Raji (cell line): ENCODE measurements around the gene THOC5.

Source experiments
- POLR2A ChIP-seq: IDR thresholded peaks from 2 replicates; pipeline ENCODE4 v1.6.1; 2011; ENCODE audit warnings: low read depth, low read length, control low read depth; ENCODE audit not compliant: insufficient read depth

THOC5 gene

GRCh38 chr22:29553351-29554224 lies at the start of gene THOC5:
THOC5 (minus strand) TSS chr22:29553757; CDS start chr22:29549147, 4,610 bp downstream.
- TF ChIP-seq POLR2A = peak; percentile 85

DNA sequence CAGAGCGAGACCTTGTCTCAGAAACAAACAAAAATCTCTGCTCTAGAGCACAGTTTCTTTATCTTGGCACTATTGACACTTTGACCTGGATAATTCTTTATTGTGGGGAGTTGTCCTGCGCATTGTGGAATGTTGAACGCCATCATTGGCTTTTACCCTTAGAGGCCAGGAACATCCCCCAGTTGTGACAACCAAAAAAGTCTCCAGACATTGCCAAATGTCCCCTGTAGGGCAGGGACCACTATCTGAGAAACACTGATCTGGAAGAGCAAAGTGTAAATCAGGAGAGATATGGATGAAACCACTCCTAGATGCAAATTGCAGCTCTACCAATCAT lies 45.1 kb upstream of the THOC5 start:
- TF ChIP-seq POLR2A = no peak

DNA sequence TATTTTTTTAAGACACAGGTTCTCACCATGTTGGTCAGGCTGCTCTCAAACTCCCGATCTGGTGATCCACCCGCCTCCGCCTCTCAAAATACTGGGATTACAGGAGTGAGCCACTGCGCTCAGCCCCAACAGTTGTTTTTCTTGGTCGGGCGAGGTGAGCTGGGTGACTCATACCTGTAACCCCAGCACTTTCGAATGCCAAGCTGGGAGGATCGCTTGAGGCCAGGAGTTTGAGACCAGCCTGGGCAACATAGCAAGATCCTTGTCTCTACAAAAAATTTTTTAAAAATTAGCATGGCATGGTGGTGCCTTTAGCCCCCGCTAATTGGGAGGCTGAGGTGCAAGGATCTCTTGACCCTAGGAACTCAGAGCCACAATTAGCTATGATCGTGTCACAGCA lies 42.9 kb upstream of the THOC5 start:
- no peak for TF ChIP-seq POLR2A

- no peak for TF ChIP-seq POLR2A
Measured at GRCh38 chr22:29593923-29594322, 40.4 kb upstream of the THOC5 start.

DNA sequence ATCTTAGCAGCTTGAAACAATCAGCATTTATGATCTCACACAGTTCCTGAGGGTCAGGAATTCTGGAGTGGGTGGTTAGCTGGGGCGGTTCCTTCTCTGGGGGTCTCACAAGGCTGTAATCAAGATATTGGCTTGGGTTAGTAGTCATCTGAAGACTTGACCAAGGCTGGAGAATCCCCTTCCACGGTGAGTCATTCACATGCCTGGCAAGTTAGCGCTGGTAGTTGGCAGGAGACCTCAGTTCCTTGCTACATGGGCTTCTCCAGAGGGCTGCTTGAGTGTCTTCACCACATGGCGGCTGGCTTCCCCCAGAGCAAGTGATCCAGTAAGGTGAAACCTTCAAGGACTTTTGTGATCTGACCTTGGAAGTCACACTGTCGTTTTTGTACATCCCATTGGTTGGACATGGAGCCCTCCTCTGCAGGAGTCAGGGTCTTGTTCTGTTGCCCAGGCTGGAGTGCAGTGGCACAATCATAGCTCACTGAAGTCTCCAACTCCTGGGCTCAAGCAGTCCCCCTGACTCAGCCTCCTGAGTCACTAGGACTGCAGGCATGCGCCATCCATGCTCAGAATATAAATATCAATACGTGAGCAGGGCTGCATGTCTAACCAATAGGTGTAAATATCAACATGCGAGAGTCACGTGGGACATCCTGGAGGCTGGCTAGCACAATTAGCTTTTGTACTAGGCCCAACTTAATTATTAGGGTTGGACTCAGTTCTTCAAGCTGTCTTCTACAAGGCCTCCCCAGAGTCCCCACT lies 34.6 kb upstream of the THOC5 start:
- no peak for TF ChIP-seq POLR2A

DNA sequence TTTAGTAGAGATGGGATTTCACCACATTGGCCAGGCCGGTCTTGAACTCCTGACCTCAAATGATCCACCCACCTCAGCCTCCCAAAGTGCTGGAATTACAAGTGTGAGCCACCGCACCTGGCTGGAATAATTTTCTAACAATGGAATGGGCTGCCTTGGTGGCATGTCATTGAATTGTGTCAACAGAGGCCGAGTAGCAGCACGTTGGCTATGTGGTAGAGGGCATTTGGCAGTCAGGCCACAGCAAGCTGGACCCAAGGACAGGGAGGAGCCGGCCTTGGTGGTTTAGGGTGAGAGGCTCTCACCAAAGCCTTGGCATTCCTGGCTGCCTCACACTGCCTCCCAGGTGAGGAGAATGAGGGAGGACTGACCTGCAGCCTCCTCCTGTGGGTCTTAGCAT lies 31.4 kb upstream of the THOC5 start:
- TF ChIP-seq POLR2A = no peak

GRCh38 chr22:29581799-29582198 lies 28.2 kb upstream of the THOC5 start:
- TF ChIP-seq POLR2A = no peak

- TF ChIP-seq POLR2A = peak; percentile 29; the same call in 1 of the 2 replicates
Measured at GRCh38 chr22:29580200-29580810, 26.7 kb upstream of the THOC5 start.

- no peak for TF ChIP-seq POLR2A
Measured at GRCh38 chr22:29578462-29579200, 25.1 kb upstream of the THOC5 start.

DNA sequence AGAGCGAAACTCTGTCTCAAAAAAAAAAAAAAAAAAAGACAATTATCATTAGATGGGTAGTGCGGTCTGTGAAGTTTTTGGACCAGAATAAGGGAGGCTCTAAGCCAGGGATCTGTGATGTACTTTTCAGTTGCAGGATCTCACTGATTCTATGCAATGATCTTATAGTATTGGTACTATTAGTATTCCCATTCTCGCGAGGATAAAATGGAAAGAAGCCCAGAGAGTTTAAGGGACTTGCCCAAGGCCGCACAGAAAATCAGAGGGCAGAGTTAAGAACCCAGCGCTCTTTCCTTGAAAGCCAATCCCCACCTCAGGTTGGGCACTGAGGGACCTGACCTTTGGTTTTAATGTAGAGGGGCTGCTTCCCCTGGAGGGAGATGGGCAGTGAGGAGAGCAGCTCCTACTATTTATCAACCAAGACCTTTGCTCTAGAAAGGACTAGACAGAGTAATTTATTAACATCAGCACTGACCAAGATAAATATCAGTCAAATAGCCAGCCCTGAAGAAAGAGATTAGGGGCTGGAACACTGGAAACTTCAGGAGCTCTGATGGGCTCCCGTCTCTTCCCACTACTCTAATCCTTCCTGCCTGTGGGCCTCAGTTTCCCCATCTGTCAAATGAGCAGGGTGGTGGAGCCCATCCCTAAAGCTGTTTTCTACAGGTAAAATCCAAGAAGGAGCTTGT lies 21.3 kb upstream of the THOC5 start:
- TF ChIP-seq POLR2A = no peak

DNA sequence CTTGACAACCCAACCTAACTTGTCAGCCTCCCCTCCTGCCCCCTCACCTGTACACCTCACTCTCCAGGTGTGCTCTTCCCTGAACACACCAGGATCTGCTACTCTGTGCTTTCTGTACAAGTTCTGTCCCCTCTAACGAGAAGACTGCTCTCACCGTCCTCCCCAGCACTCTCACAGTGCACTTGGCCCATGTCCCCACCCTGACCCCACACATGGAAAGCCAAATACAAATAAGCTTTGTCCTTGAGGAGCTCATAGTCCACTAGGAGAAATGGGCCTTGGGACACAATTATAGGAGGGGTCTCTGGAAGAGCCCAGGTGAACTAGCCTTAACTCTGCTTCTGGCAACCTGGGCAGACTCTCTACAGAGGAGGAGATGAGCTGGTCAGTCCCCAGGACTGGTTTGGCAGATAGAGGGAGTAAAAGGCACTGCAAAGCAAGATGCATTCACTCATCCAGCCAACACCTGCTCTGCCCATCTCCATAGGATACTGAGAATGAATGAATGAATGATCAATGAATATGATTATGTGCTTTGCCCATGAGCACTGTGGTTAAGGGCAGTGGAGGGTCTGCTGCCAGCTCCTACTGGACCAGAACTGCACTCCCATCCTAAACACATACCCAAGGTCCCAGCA lies 17.5 kb upstream of the THOC5 start:
- TF ChIP-seq POLR2A = no peak

- no peak for TF ChIP-seq POLR2A
Measured at GRCh38 chr22:29570456-29570855, 16.9 kb upstream of the THOC5 start.

DNA sequence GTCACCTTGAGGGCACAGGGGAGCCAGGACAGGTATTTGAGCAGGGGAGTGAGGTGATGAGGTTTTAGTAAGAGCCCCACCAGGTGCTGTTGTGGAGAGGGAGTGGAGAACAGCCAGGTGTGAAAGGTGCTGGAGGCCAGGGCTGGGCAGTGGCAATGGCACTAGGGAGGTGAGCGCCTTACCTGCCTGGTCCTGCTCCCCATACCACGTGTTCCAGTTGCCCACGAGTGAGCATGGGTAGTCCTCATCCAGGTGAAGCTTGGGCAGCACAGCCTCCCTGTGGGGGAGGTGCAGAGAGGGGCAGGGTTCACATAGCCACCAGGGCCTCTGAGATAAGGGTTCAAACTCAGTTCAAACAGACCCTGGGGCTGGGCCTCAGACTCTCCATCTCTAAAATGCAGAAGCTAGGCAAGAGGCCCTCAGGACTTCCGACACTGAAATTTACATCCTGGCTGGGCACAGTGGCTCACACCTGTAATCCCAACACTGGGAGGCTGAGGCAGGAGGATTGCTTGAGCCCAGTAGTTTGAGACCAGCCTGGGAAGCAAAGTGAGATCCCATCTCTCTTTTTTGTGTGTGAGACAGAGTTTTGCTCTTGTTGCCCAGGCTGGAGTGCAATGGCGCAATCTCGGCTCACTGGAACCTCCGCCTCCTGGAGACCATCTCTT lies 15.6 kb upstream of the THOC5 start:
- TF ChIP-seq POLR2A = no peak

- no peak for TF ChIP-seq POLR2A
Measured at GRCh38 chr22:29567338-29567737, 13.8 kb upstream of the THOC5 start.
